H1 (cell line): Measurements from ENCODE around the gene XRCC6. TPM values are rescaled to one million over a fixed set of nuclear protein-coding genes. Genes with fewer than 3 reads are reported as not detected.

ENCODE experiments used
- ATF3 ChIP-seq: IDR thresholded peaks from 2 replicates; pipeline ENCODE4 v1.6.1; 2011; ENCODE audit warnings: low read depth, mild to moderate bottlenecking, low read length; ENCODE audit not compliant: insufficient read depth
- BACH1 ChIP-seq: IDR thresholded peaks from 2 replicates; pipeline ENCODE4 v1.6.1; 2012; ENCODE audit warnings: low read length, improper control_type of control experiment
- BRCA1 ChIP-seq: IDR thresholded peaks from 2 replicates; pipeline ENCODE4 v1.6.1; 2012; ENCODE audit warnings: low read depth, low read length, improper control_type of control experiment
- CHD1 ChIP-seq: IDR thresholded peaks from 2 replicates; pipeline ENCODE4 v1.6.1; 2012; ENCODE audit warnings: low read depth, low read length, improper control_type of control experiment
- CHD2 ChIP-seq: IDR thresholded peaks from 2 replicates; pipeline ENCODE4 v1.6.1; 2012; ENCODE audit warnings: low read length, improper control_type of control experiment
- CTBP2 ChIP-seq: IDR thresholded peaks from 2 replicates; pipeline ENCODE4 v1.7.0; 2011; ENCODE audit warnings: borderline replicate concordance, mild to moderate bottlenecking, moderate library complexity, mixed read lengths, low read length; ENCODE audit not compliant: insufficient read depth, insufficient read length
- E2F6 ChIP-seq: IDR thresholded peaks from 2 replicates; pipeline ENCODE4 v1.6.1; 2012; ENCODE audit warnings: inconsistent platforms
- EGR1 ChIP-seq: IDR thresholded peaks from 2 replicates; pipeline ENCODE4 v1.6.1; 2011; ENCODE audit warnings: low read depth, low read length, borderline replicate concordance
- EP300 ChIP-seq, 2 experiments: IDR thresholded peaks; 1 replicate in 1 of 2; 2 replicates in 1 of 2; pipeline ENCODE4 v1.6.1; 2011 to 2012; ENCODE audit warnings: low read depth in 2 of 2, low read length in 2 of 2, mild to moderate bottlenecking in 2 of 2, borderline replicate concordance in 1 of 2, inconsistent platforms in 1 of 2, moderate library complexity in 1 of 2
- FOSL1 ChIP-seq: IDR thresholded peaks from 2 replicates; pipeline ENCODE4 v1.6.1; 2011; ENCODE audit warnings: mild to moderate bottlenecking, low read depth, low read length, moderate library complexity; ENCODE audit not compliant: insufficient read depth
- GTF2F1 ChIP-seq: IDR thresholded peaks from 2 replicates; pipeline ENCODE4 v1.6.1; 2012; ENCODE audit warnings: low read depth, low read length, improper control_type of control experiment, borderline replicate concordance
- HDAC2 ChIP-seq, 2 experiments: fragments of 300-600 bp in 1 of 2; sonication (generic) in 1 of 2; IDR thresholded peaks; 2 replicates each; pipeline ENCODE4 v1.6.1; 2011 to 2012; ENCODE audit warnings: low read depth in 2 of 2, low read length in 2 of 2, mild to moderate bottlenecking in 2 of 2, moderate library complexity in 2 of 2, borderline replicate concordance in 1 of 2, inconsistent platforms in 1 of 2
- MAX ChIP-seq: IDR thresholded peaks from 2 replicates; pipeline ENCODE4 v1.6.1; 2012; ENCODE audit warnings: inconsistent platforms
- NRF1 ChIP-seq: IDR thresholded peaks from 2 replicates; pipeline ENCODE4 v1.6.1; 2011; ENCODE audit warnings: mild to moderate bottlenecking, low read depth, low read length, improper control_type of control experiment
- POLR2A ChIP-seq, 2 experiments: IDR thresholded peaks; 1 replicate in 1 of 2; 2 replicates in 1 of 2; pipeline ENCODE4 v1.6.1; 2011; ENCODE audit warnings: low read depth in 2 of 2, low read length in 2 of 2, mild to moderate bottlenecking in 2 of 2; ENCODE audit errors: control extremely low read depth in 1 of 2
- POU5F1 ChIP-seq: IDR thresholded peaks from 2 replicates; pipeline ENCODE4 v1.6.1; 2011; ENCODE audit warnings: low read depth, mild to moderate bottlenecking, low read length, moderate library complexity
- RBBP5 ChIP-seq: IDR thresholded peaks from 2 replicates; pipeline ENCODE4 v1.7.1; 2012; ENCODE audit warnings: low read depth, mild to moderate bottlenecking, inconsistent platforms, low read length, moderate library complexity, borderline replicate concordance
- SIN3A ChIP-seq, 2 experiments: IDR thresholded peaks in 1 of 2; conservative IDR thresholded peaks in 1 of 2; 2 replicates each; pipeline ENCODE4 v1.6.1; 2011 to 2012; ENCODE audit warnings: low read length in 2 of 2, improper control_type of control experiment in 1 of 2, low read depth in 1 of 2, mild to moderate bottlenecking in 1 of 2
- SP1 ChIP-seq: IDR thresholded peaks from 2 replicates; pipeline ENCODE4 v1.6.1; 2011; ENCODE audit warnings: low read depth, low read length
- TAF7 ChIP-seq: optimal IDR thresholded peaks from 2 replicates; pipeline ENCODE3; 2011; ENCODE audit warnings: low read depth, mild to moderate bottlenecking, inconsistent platforms, low read length, moderate library complexity, borderline replicate concordance
- TBP ChIP-seq: IDR thresholded peaks from 2 replicates; pipeline ENCODE4 v1.6.1; 2011; ENCODE audit warnings: low read depth, low read length, improper control_type of control experiment
- TEAD4 ChIP-seq: IDR thresholded peaks from 2 replicates; pipeline ENCODE4 v1.6.1; 2012; ENCODE audit warnings: low read depth, low read length, inconsistent platforms, mixed read lengths
- ZNF274 ChIP-seq: IDR thresholded peaks from 2 replicates; pipeline ENCODE4 v1.7.0; 2012; ENCODE audit warnings: low read length, borderline replicate concordance; ENCODE audit errors: extremely low read depth
- polyA plus RNA-seq, 7 experiments: library from polyadenylated mRNA; depleted of rRNA in 3 of 7; stranded (reverse) in 5 of 7; unstranded in 2 of 7; fragments of >200 nt in 5 of 7; fragments of 200-250 nt in 2 of 7; gene quantifications; 1 replicate in 5 of 7; 2 replicates in 1 of 7; 4 replicates in 1 of 7; pipeline versions ENCODE4 v1.2.1 to v1.2.3, GENCODE V29; 2011 to 2013; ENCODE audit warnings: missing spikeins in 2 of 7, mixed read lengths in 2 of 7
- total RNA-seq: library from RNA; stranded (reverse); fragmentation: NEBNext Ultra II Directional; extraction: Animal tissue kit (Norgen Biotek cat#: 25700); gene quantifications from 2 replicates; pipeline ENCODE4 v1.2.1, GENCODE V29; 2021

XRCC6 gene
- total and polyA plus RNA-seq, 2 of the 8 experiments (the other 6 are each of a cell fraction or from before 2014, with no cell fraction given): 150 to 490 TPM

GRCh38 chr22:41576877-41577276, 44.2 kb upstream of the XRCC6 start (continued):
- TF ChIP-seq HDAC2 (IDR thresholded peaks at IDR 0.05; ENCODE audit: borderline replicate concordance in 1 of 2, low read depth in 2 of 2, low read length in 2 of 2) (no peak), EGR1 (no peak), GTF2F1 (no peak), SP1 (no peak), SIN3A (conservative IDR thresholded peaks at IDR 0.05 in 1 of 2, IDR thresholded peaks at IDR 0.05 in 1 of 2; ENCODE audit: low read depth in 1 of 2, low read length in 2 of 2) (0 out of 4 replicates have a peak, but pooled peaks of 1 of the 2 experiments have one; percentile 52), TAF7 (no peak), TBP (peak; percentile 38; the same call in 1 of the 2 replicates), FOSL1 (no peak), CHD1 (no peak), BACH1 (no peak), TEAD4 (no peak), BRCA1 (no peak), ZNF274 (no peak), CTBP2 (no peak), E2F6 (no peak), NRF1 (no peak), EP300 (IDR thresholded peaks at IDR 0.05; ENCODE audit: borderline replicate concordance in 1 of 2, low read depth in 2 of 2, low read length in 2 of 2) (no peak), ATF3 (0 out of 2 replicates have a peak, but pooled peaks have one; percentile 14), POU5F1 (no peak), MAX (peak; percentile 62; the same call in 1 of the 2 replicates), POLR2A (IDR thresholded peaks at IDR 0.05; ENCODE audit: control extremely low read depth in 1 of 2, low read depth in 2 of 2, low read length in 2 of 2) (no peak), CHD2 (no peak), RBBP5 (no peak)
